HG03135 (cell line): ENCODE data around the gene C5orf15.

Source experiments
- ATAC-seq: cut with Tn5 transposase; IDR thresholded peaks from one replicate; pipeline ENCODE4 v1.9.1; 2021; ENCODE audit warnings: mild to moderate bottlenecking, moderate library complexity; ENCODE audit not compliant: unreplicated experiment

Gene C5orf15

GRCh38 chr5:133925866-133926488 lies 42.4 kb downstream of the C5orf15 start:
- no peak for ATAC-seq

- ATAC-seq, result no peak
Observed at GRCh38 chr5:133925269-133925668, 43.2 kb downstream of the C5orf15 start.

- no peak for ATAC-seq
Observed at GRCh38 chr5:133924221-133924920, 44.1 kb downstream of the C5orf15 start.

- ATAC-seq, result no peak
Observed at GRCh38 chr5:133921979-133922378, 46.4 kb downstream of the C5orf15 start.

- no peak for ATAC-seq
Observed at GRCh38 chr5:133921069-133921468, 47.4 kb downstream of the C5orf15 start.

- no peak for ATAC-seq
Observed at GRCh38 chr5:133919148-133920136, 49.0 kb downstream of the C5orf15 start.

- ATAC-seq, result no peak
Observed at GRCh38 chr5:133918731-133919130, 49.7 kb downstream of the C5orf15 start.

- ATAC-seq, result no peak
Observed at GRCh38 chr5:133918316-133918715, 50.1 kb downstream of the C5orf15 start.

GRCh38 chr5:133917785-133918184 lies 50.6 kb downstream of the C5orf15 start:
- ATAC-seq, result no peak

GRCh38 chr5:133916914-133917313 lies 51.5 kb downstream of the C5orf15 start:
- ATAC-seq, result no peak

- no peak for ATAC-seq
Observed at GRCh38 chr5:133916479-133916878, 51.9 kb downstream of the C5orf15 start.

GRCh38 chr5:133914434-133914833 lies 54.0 kb downstream of the C5orf15 start:
- no peak for ATAC-seq

- ATAC-seq, result no peak
Observed at GRCh38 chr5:133913413-133914155, 54.8 kb downstream of the C5orf15 start.

- no peak for ATAC-seq
Observed at GRCh38 chr5:133912951-133913350, 55.5 kb downstream of the C5orf15 start.

- no peak for ATAC-seq
Observed at GRCh38 chr5:133910571-133910970, 57.9 kb downstream of the C5orf15 start.

- no peak for ATAC-seq
Observed at GRCh38 chr5:133909603-133910002, 58.8 kb downstream of the C5orf15 start.

GRCh38 chr5:133907075-133907474 lies 61.4 kb downstream of the C5orf15 start:
- no peak for ATAC-seq

- ATAC-seq, result no peak
Observed at GRCh38 chr5:133906303-133906702, 62.1 kb downstream of the C5orf15 start.
